Measurements from ENCODE around the gene RGS6.

The RGS6 gene

GRCh38 chr14:72064501-72064900, 132.3 kb downstream of the RGS6 start:
- no peaks in the 10 kb centered on the region for H3K4me1 ChIP-seq (ENCODE audit: control insufficient read depth in 1 of 2, insufficient read depth in 1 of 2, low read depth in 1 of 2, low read length in 1 of 2)
- H3K9me3 ChIP-seq, result no peaks in the 10 kb centered on the region
- TF ChIP-seq CTCF (IDR thresholded peaks at IDR 0.05), result no peak
- no peaks in the 10 kb centered on the region for H3K27me3 ChIP-seq
- no peaks in the 10 kb centered on the region for H3K36me3 ChIP-seq
- H3K4me3 ChIP-seq (ENCODE audit: low read depth in 1 of 2, low read length in 1 of 2), result no peak overlapping the region
- no peak overlapping the region for H3K27ac ChIP-seq

GRCh38 chr14:72070458-72070857, 138.2 kb downstream of the RGS6 start:
- Histone ChIP-seq H3K36me3 (no peaks in the 10 kb centered on the region), H3K27ac (no peak overlapping the region), H3K4me3 (ENCODE audit: low read depth in 1 of 2, low read length in 1 of 2) (no peak overlapping the region), H3K27me3 (no peaks in the 10 kb centered on the region), H3K9me3 (no peaks in the 10 kb centered on the region), H3K4me1 (ENCODE audit: control insufficient read depth in 1 of 2, insufficient read depth in 1 of 2, low read depth in 1 of 2, low read length in 1 of 2) (no peaks in the 10 kb centered on the region)
- no peak for TF ChIP-seq CTCF (IDR thresholded peaks at IDR 0.05)

- no peak for TF ChIP-seq CTCF (IDR thresholded peaks at IDR 0.05)
- no peaks in the 10 kb centered on the region for H3K36me3 ChIP-seq
- H3K27me3 ChIP-seq, result no peaks in the 10 kb centered on the region
- H3K4me3 ChIP-seq (ENCODE audit: low read depth in 1 of 2, low read length in 1 of 2), result no peak overlapping the region
- no peak overlapping the region for H3K27ac ChIP-seq
- H3K9me3 ChIP-seq, result no peaks in the 10 kb centered on the region
- no peaks in the 10 kb centered on the region for H3K4me1 ChIP-seq (ENCODE audit: control insufficient read depth in 1 of 2, insufficient read depth in 1 of 2, low read depth in 1 of 2, low read length in 1 of 2)
Measured at GRCh38 chr14:72075649-72076334, 143.6 kb downstream of the RGS6 start.

GRCh38 chr14:72081137-72081536, 148.9 kb downstream of the RGS6 start:
- Histone ChIP-seq H3K27ac (no peak overlapping the region), H3K36me3 (no peaks in the 10 kb centered on the region), H3K4me1 (ENCODE audit: control insufficient read depth in 1 of 2, insufficient read depth in 1 of 2, low read depth in 1 of 2, low read length in 1 of 2) (no peaks in the 10 kb centered on the region), H3K4me3 (ENCODE audit: low read depth in 1 of 2, low read length in 1 of 2) (no peak overlapping the region), H3K9me3 (no peaks in the 10 kb centered on the region), H3K27me3 (no peaks in the 10 kb centered on the region)
- no peak for TF ChIP-seq CTCF (IDR thresholded peaks at IDR 0.05)

GRCh38 chr14:72084935-72085334, 152.7 kb downstream of the RGS6 start:
- Histone ChIP-seq H3K36me3 (no peaks in the 10 kb centered on the region), H3K27ac (no peak overlapping the region), H3K4me3 (ENCODE audit: low read depth in 1 of 2, low read length in 1 of 2) (no peak overlapping the region), H3K27me3 (no peaks in the 10 kb centered on the region), H3K9me3 (no peaks in the 10 kb centered on the region), H3K4me1 (ENCODE audit: control insufficient read depth in 1 of 2, insufficient read depth in 1 of 2, low read depth in 1 of 2, low read length in 1 of 2) (no peaks in the 10 kb centered on the region)
- no peak for TF ChIP-seq CTCF (IDR thresholded peaks at IDR 0.05)

Measured in neutrophil (primary cell).